Coronary artery (tissue), 2 donors: Measurements from ENCODE around the gene FHIT.

ENCODE experiments used
- DNase-seq: peaks from one replicate; pipeline ENCODE4 v3.0.0-alpha.2; 2017; ENCODE audit warnings: low spot score
- H3K27ac ChIP-seq, 2 donors: fragments of 200-600 bp; sonication (generic); one replicate each; pipeline ENCODE4 v1.5.1; 2016 to 2019
- H3K4me3 ChIP-seq: fragments of 200-600 bp; sonication (generic); 2 replicates; pipeline ENCODE4 v1.5.1; 2016; ENCODE audit warnings: mild to moderate bottlenecking, moderate library complexity
- CTCF ChIP-seq: fragments of 200-600 bp; sonication (generic); IDR thresholded peaks from one replicate; pipeline ENCODE4 v1.5.1; 2019; ENCODE audit warnings: antibody characterized with exemption

Gene FHIT

DNA sequence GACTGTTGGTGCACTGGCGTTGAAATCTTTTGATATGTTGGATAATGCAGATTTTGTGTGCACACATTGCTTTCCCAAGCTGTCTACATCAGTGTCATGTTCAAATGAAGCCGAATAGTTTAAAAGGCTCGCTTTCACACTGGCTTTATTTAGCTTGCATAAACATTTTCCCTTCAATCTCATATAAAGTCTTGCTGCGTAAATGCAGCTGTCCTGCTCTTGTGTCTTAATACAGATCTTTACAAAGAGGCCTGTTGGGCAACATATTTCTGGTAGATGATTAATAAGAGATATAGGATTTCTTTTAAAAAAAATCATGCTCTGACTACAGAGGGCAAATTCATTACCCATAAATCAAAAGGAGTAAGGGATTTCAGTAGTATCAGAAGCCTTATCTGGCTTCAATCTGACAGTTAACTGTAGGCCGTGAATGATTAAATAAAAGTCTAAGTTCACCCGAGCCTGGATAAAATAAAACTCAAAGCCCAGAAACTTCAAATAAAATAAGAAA lies 937.2 kb downstream of the FHIT start:
- H3K4me3 ChIP-seq = no peak overlapping the region
- no peak overlapping the region for H3K27ac ChIP-seq
- TF ChIP-seq CTCF = no peak
- DNase-seq = no peak

DNA sequence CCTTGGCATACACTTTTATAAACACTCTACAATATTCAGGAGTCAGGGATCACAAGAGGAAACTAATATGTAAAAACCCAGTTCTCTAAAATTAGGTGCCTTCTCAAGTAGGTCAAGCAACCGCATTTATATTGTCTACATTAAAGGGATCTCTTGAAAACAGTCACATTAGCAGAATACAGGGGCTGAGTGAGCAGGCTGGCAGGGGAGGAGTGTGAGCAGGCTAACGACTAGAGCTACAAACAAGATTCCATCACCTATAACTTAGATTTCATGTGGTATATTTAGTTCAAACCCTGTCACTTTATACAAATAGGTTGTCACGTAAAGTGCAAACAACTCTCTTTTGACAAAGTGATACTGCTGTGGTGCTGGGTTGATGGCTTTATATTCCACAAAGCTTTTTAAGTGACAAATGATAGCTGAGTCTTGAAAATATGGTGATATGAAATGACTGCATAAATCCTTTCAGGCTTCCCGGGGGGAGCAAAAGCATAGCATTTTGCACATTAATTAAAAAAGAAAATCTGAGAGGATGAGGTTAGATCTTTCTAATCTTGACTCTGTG lies 937.9 kb downstream of the FHIT start:
- Histone ChIP-seq H3K4me3 (no peak overlapping the region), H3K27ac (no peak overlapping the region)
- no peak for DNase-seq
- no peak for TF ChIP-seq CTCF

- TF ChIP-seq CTCF = no peak
These were observed 941.5 kb downstream of the FHIT start for GRCh38 chr3:60309539-60310268.

DNA sequence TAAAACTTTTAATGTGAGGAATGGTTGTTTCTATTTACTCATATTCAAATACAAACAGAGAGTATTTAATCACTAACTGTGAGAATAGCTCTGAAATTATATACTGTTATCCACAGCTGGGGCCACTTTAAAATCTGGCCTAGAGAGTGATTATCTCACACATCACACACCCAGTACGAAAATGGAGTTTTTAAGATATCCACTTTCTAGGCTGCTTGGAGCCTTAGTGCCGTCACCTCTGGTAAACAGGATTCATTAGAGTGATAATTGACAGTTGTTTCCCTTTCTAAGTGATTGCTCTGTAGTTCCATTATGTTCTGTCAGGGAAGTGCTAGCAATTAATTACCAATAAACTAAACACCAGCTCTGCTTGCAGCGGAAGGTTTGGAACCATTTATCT lies 942.4 kb downstream of the FHIT start:
- H3K4me3 ChIP-seq = no peak overlapping the region
- no peak for DNase-seq
- no peak overlapping the region for H3K27ac ChIP-seq
- TF ChIP-seq CTCF = no peak

More at GRCh38 chr3:60309539-60310268, 941.5 kb downstream of the FHIT start:
- Histone ChIP-seq H3K4me3 (no peak overlapping the region), H3K27ac (no peak overlapping the region)
- DNase-seq = no peak

DNA sequence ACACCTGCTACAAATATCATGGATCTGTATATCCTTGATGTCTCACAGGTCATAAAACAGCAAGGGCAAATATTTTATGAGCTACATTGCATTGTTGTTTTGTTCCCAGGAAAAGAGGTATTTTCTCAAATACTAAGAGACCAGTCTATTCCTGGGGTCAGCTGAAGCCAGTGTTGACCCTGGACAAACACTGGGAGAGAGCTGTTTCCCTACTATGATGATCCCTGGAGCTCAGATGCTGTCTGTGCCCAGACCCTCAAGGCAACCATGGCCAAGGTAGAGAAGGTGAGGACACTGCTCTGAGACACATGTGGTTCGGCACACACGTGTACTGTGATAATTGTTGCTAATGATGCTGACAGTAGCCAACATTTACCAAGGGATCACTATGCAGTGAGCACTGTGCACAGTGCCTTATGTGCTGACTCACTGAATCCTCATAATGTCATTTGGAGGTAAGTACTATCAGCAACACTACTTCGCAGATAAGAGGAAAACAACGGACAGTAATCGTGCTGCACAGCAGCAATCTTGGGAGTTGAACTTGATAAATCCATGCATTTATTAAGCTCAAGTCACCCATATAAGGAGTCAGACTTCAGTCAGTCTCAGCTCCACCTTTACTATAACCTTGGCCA lies 943.6 kb downstream of the FHIT start:
- Histone ChIP-seq H3K4me3 (no peak overlapping the region), H3K27ac (no peak overlapping the region)
- DNase-seq = no peak
- TF ChIP-seq CTCF = no peak

DNA sequence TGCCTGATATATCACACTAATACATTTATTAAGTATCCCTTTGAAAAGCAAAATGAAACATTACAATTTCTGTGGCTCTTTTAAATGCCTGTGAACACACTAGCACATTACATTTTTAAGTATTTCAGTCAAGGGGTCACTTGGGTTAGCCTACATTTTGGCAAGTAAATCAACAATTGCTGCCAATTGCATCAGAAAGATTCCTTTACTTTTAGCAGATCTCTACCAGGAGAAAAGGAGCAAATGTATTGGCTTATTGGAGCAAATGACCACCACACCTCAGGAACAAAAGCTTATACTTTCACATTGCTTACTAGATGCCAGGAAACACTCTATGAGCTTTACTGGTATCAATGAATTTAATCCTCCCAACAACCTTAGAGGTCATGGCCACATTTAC lies 947.1 kb downstream of the FHIT start:
- Histone ChIP-seq H3K27ac (no peak overlapping the region), H3K4me3 (no peak overlapping the region)
- no peak for TF ChIP-seq CTCF
- DNase-seq = no peak
